GM18867 (cell line): Measurements from ENCODE around the gene VASN.
"Not testable (repeated sequence)": the region's sequence is repeated elsewhere in the genome, so short reads cannot be mapped to it uniquely, and the experiment has no call there.

ENCODE experiments used
- ATAC-seq: cut with Tn5 transposase; IDR thresholded peaks from one replicate; pipeline ENCODE4 v1.9.1; 2021; ENCODE audit warnings: mild to moderate bottlenecking, moderate library complexity; ENCODE audit not compliant: unreplicated experiment

Gene VASN

GRCh38 chr16:4336701-4337539 is 34.7 kb upstream of the VASN start:
- ATAC-seq = no peak

GRCh38 chr16:4337540-4338088 is 34.0 kb upstream of the VASN start:
- ATAC-seq = no peak

GRCh38 chr16:4338125-4338582 is 33.5 kb upstream of the VASN start:
- no peak for ATAC-seq

- no peak for ATAC-seq
These were observed 32.8 kb upstream of the VASN start for GRCh38 chr16:4338712-4339299.

- ATAC-seq = no peak
These were observed 32.2 kb upstream of the VASN start for GRCh38 chr16:4339455-4339854.

- ATAC-seq = no peak
These were observed 31.7 kb upstream of the VASN start for GRCh38 chr16:4339909-4340308.

- no peak for ATAC-seq
These were observed 31.2 kb upstream of the VASN start for GRCh38 chr16:4340443-4340842.

- no peak for ATAC-seq
These were observed 30.4 kb upstream of the VASN start for GRCh38 chr16:4341250-4341649.

- ATAC-seq = no peak
These were observed 28.5 kb upstream of the VASN start for GRCh38 chr16:4342866-4343744.

- not testable (repeated sequence) for ATAC-seq
These were observed 27.2 kb upstream of the VASN start for GRCh38 chr16:4344300-4344982.

GRCh38 chr16:4344983-4345835 is 26.4 kb upstream of the VASN start:
- ATAC-seq = no peak

GRCh38 chr16:4345836-4346781 is 25.5 kb upstream of the VASN start:
- ATAC-seq = no peak

- no peak for ATAC-seq
These were observed 24.6 kb upstream of the VASN start for GRCh38 chr16:4347010-4347409.

- ATAC-seq = no peak
These were observed 23.7 kb upstream of the VASN start for GRCh38 chr16:4347765-4348509.

GRCh38 chr16:4349332-4349731 is 22.3 kb upstream of the VASN start:
- ATAC-seq = no peak

GRCh38 chr16:4350365-4350786 is 21.3 kb upstream of the VASN start:
- ATAC-seq = no peak

- ATAC-seq = peak; percentile 81
These were observed 20.6 kb upstream of the VASN start, which contains the start of gene PAM16 for GRCh38 chr16:4350787-4351659. Gene PAM16, minus strand, starts transcription at chr16:4351321. Its CDS starts 87 bp downstream, at chr16:4351234.
